Gastrocnemius medialis (tissue), 4 donors: ENCODE measurements around the gene CD28.

ENCODE experiments used
- CTCF ChIP-seq, 5 experiments: fragments of 450-650 bp in 3 of 5; fragments of 200-600 bp in 2 of 5; sonication (generic) in 2 of 5; IDR thresholded peaks in 4 of 5; conservative IDR thresholded peaks in 1 of 5; 1 replicate in 4 of 5; 2 replicates in 1 of 5; pipeline ENCODE4 v1.5.1; 2016 to 2019; ENCODE audit warnings: antibody characterized with exemption in 5 of 5, mild to moderate bottlenecking in 3 of 5, moderate library complexity in 3 of 5
- POLR2A ChIP-seq, 2 donors: fragments of 450-650 bp; IDR thresholded peaks; one replicate each; pipeline ENCODE4 v1.6.1; 2017; ENCODE audit warnings: antibody characterized with exemption in 2 of 2, mild to moderate bottlenecking in 2 of 2, moderate library complexity in 2 of 2

GRCh38 chr2:203745267-203745666 lies 38.8 kb downstream of the CD28 start:
- TF ChIP-seq CTCF (IDR thresholded peaks at IDR 0.05 in 4 of 5, conservative IDR thresholded peaks at IDR 0.05 in 1 of 5) (no peak), POLR2A (IDR thresholded peaks at IDR 0.05) (no peak)
